NCI-H69 (cell line): Measurements from ENCODE around the gene NUDT12.

Experiments used
- DNase-seq: peaks from one replicate; lab custom pipeline; 2025; lab: John Stamatoyannopoulos, UW

NUDT12 gene

GRCh38 chr5:103562453-103563157 lies at the start of gene NUDT12:
NUDT12 (minus strand) TSS chr5:103562789; CDS start chr5:103560248, 2,541 bp downstream.
- peak; percentile 94 for DNase-seq

- no peak for DNase-seq
Observed at GRCh38 chr5:103607346-103607745, 44.8 kb upstream of the NUDT12 start.

- no peak for DNase-seq
Observed at GRCh38 chr5:103605277-103605676, 42.7 kb upstream of the NUDT12 start.

GRCh38 chr5:103602438-103602837 lies 39.8 kb upstream of the NUDT12 start:
- DNase-seq = no peak

- no peak for DNase-seq
Observed at GRCh38 chr5:103601314-103601713, 38.7 kb upstream of the NUDT12 start.

GRCh38 chr5:103600086-103600485 lies 37.5 kb upstream of the NUDT12 start:
- peak; percentile 31 for DNase-seq

GRCh38 chr5:103598997-103599566 lies 36.5 kb upstream of the NUDT12 start:
- no peak for DNase-seq

GRCh38 chr5:103590221-103590620 lies 27.6 kb upstream of the NUDT12 start:
- DNase-seq = no peak

- no peak for DNase-seq
Observed at GRCh38 chr5:103589776-103590175, 27.2 kb upstream of the NUDT12 start.

- no peak for DNase-seq
Observed at GRCh38 chr5:103589357-103589756, 26.8 kb upstream of the NUDT12 start.

- DNase-seq = peak; percentile 77
Observed at GRCh38 chr5:103587185-103587748, 24.7 kb upstream of the NUDT12 start.

- DNase-seq = peak; percentile 82
Observed at GRCh38 chr5:103582364-103582763, 19.8 kb upstream of the NUDT12 start.

- DNase-seq = peak; percentile 59
Observed at GRCh38 chr5:103573411-103573810, 10.8 kb upstream of the NUDT12 start.

GRCh38 chr5:103572454-103572853 lies 9.9 kb upstream of the NUDT12 start:
- DNase-seq = peak; percentile 9

- DNase-seq = no peak
Observed at GRCh38 chr5:103571730-103572129, 9.1 kb upstream of the NUDT12 start.

- DNase-seq = peak; percentile 81
Observed at GRCh38 chr5:103569313-103570060, 6.9 kb upstream of the NUDT12 start.

GRCh38 chr5:103565719-103566118 lies 3.1 kb upstream of the NUDT12 start:
- DNase-seq = no peak

- peak; percentile 36 for DNase-seq
Observed at GRCh38 chr5:103561685-103562452, 720 bp downstream of the NUDT12 start.

GRCh38 chr5:103560826-103561225 lies 1.8 kb downstream of the NUDT12 start:
- no peak for DNase-seq

GRCh38 chr5:103546858-103547257 lies 15.7 kb downstream of the NUDT12 start:
- DNase-seq = no peak

GRCh38 chr5:103542441-103542840 lies 20.1 kb downstream of the NUDT12 start:
- no peak for DNase-seq

GRCh38 chr5:103541569-103541968 lies 21.0 kb downstream of the NUDT12 start:
- no peak for DNase-seq
